ENCODE measurements around the gene CYP2C8.

The CYP2C8 gene

DNA sequence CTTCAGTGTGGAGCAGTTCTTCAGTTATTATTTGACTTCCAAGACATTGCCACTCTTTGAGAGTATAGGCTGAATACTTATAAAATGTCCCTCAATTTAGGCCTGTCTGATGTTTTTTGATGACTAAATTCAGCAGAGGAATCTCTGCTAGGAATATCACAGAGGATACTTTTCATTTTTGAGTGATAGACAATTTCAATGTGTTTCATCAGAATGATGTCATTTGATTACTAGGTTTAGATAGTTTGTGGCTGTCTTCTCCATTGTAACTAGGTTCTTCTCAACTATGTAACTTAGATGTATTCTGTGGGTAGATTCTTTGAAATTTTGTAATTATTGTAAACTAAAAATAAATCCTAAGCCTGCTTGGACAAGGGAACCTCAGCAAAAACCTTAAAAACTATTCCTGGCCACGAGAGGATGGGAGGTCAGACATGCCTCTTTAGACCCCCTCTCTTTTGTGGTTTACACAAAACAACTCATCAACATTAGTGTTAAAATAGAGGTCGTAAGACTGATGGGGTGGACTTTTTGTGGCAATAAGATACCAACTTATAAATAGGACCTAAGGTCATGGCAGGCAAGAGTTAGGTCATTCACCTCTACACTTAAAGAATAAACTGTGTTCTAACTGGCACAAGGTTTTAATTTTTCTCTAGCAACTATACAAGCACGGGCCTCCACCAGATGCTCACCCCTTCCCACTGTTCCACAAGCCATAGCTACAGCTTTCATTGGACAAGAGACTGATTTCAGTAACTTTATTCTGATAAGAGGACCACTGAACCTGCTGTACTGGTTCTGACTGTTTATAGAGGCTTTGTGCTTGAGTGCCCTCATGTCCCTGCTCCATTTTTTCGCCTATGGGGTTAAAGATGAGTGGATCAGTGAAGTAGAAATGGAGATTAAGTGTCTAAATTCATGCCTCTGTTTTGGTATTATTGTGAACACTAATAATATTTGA, 33.7 kb downstream of the CYP2C8 start:
- no peaks in the 10 kb centered on the region for H3K27me3 ChIP-seq (replicated peaks; ENCODE audit: control insufficient read depth, insufficient read depth, low read length)
- TF ChIP-seq, protein P1, sequence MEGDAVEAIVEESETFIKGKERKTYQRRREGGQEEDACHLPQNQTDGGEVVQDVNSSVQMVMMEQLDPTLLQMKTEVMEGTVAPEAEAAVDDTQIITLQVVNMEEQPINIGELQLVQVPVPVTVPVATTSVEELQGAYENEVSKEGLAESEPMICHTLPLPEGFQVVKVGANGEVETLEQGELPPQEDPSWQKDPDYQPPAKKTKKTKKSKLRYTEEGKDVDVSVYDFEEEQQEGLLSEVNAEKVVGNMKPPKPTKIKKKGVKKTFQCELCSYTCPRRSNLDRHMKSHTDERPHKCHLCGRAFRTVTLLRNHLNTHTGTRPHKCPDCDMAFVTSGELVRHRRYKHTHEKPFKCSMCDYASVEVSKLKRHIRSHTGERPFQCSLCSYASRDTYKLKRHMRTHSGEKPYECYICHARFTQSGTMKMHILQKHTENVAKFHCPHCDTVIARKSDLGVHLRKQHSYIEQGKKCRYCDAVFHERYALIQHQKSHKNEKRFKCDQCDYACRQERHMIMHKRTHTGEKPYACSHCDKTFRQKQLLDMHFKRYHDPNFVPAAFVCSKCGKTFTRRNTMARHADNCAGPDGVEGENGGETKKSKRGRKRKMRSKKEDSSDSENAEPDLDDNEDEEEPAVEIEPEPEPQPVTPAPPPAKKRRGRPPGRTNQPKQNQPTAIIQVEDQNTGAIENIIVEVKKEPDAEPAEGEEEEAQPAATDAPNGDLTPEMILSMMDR (IDR thresholded peaks at IDR 0.05; ENCODE audit: insufficient read depth, low read length, poor library complexity, severe bottlenecking): no peak
- no peak overlapping the region for H3K4me3 ChIP-seq (replicated peaks; ENCODE audit: low read depth, low read length)
- no peak for DNase-seq (ENCODE audit: extremely low read depth, insufficient read length)
- no peaks in the 10 kb centered on the region for H3K36me3 ChIP-seq (ENCODE audit: control insufficient read depth, insufficient read depth, low read length)

DNA sequence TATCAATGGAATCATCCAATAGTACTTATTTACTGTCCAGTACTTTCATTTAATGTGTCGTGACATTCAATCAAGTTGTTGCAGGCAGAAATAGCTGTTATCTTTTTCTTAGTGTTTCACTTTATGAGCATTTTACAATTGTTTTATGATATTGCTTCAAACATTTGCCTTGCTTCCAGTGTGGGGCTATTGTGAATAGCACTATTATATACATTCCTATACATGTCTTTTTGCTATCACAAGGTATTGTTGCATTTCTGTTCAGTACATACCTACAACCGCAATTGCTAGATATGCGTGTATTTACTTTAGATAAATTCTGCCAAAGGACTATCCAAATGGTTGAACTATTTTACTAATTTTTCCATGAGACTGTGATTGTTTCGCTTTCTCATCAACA, 34.9 kb downstream of the CYP2C8 start:
- TF ChIP-seq, protein P1 (IDR thresholded peaks at IDR 0.05; ENCODE audit: insufficient read depth, low read length, poor library complexity, severe bottlenecking): no peak
- Histone ChIP-seq H3K36me3 (ENCODE audit: control insufficient read depth, insufficient read depth, low read length) (no peaks in the 10 kb centered on the region), H3K4me3 (replicated peaks; ENCODE audit: low read depth, low read length) (no peak overlapping the region), H3K27me3 (replicated peaks; ENCODE audit: control insufficient read depth, insufficient read depth, low read length) (no peaks in the 10 kb centered on the region)
- DNase-seq (ENCODE audit: extremely low read depth, insufficient read length): no peak

DNA sequence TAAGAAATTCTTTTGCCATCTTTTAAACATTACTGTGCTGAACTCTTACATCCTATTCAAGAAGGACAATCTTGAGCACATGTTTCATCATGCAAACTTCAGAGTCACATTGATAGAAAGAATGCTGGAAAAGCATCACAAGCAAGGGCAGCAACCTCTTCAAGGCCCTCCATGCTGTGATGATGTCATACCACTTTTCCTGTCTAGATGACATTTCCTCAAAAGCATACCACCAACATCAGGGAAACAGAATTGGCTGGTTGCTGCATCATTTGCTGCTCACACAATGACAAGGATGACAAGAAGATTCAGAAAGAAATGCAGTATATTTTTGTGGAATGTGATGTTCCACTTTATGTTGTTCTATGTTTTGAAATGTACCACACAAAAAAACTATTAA, 37.6 kb downstream of the CYP2C8 start:
- no peak for DNase-seq (ENCODE audit: extremely low read depth, insufficient read length)
- no peaks in the 10 kb centered on the region for H3K36me3 ChIP-seq (ENCODE audit: control insufficient read depth, insufficient read depth, low read length)
- H3K4me3 ChIP-seq (replicated peaks; ENCODE audit: low read depth, low read length): no peak overlapping the region
- TF ChIP-seq, protein P1 (IDR thresholded peaks at IDR 0.05; ENCODE audit: insufficient read depth, low read length, poor library complexity, severe bottlenecking): no peak
- H3K27me3 ChIP-seq (replicated peaks; ENCODE audit: control insufficient read depth, insufficient read depth, low read length): no peaks in the 10 kb centered on the region

DNA sequence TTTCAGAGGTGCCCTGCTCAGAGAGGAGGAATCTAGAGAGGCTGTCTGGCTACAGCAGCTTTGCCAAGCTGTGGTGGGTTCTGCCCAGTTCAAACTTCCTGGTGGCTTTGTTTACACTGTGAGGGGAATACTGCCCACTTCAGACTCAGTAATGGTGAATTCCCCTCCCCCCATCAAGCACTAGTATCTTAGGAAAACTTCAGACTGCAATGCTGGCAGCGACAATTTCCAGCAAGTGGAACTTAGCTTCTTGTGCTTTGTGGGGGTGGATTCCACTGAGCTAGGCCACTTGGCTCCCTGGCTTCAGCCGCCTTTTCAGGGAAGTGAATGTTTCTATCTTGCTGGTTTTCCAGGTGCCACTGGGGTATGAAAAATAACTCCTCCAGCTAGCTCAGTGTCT, 42.8 kb downstream of the CYP2C8 start:
- no peak for DNase-seq (ENCODE audit: extremely low read depth, insufficient read length)
- TF ChIP-seq, protein P1 (IDR thresholded peaks at IDR 0.05; ENCODE audit: insufficient read depth, low read length, poor library complexity, severe bottlenecking): no peak
- Histone ChIP-seq H3K4me3 (replicated peaks; ENCODE audit: low read depth, low read length) (no peak overlapping the region), H3K27me3 (replicated peaks; ENCODE audit: control insufficient read depth, insufficient read depth, low read length) (no peaks in the 10 kb centered on the region), H3K36me3 (ENCODE audit: control insufficient read depth, insufficient read depth, low read length) (no peaks in the 10 kb centered on the region)

DNA sequence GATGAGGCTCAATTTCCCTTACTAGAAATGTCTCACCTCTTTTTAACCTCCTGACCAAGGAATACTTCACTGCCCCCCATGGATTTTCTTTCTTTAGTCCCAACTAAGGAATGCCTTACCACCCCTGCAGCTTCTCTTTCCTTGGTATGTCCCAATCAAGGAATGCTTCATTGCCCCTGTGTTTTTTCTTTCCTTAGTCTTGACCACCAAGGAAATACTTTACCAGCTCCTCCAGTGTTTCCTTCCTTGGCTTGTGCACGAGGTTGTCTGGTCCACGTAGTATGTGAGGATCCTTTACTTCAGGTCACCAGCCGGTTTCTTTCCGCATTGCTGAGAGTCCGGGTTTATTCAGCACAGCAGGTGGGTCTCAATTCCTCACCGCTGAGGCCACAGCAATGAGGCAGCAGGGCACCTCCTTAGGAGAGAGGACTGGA, 71.5 kb downstream of the CYP2C8 start:
- Histone ChIP-seq H3K4me3 (replicated peaks; ENCODE audit: low read depth, low read length) (no peak overlapping the region), H3K36me3 (ENCODE audit: control insufficient read depth, insufficient read depth, low read length) (no peaks in the 10 kb centered on the region), H3K27me3 (replicated peaks; ENCODE audit: control insufficient read depth, insufficient read depth, low read length) (no peaks in the 10 kb centered on the region)
- DNase-seq (ENCODE audit: extremely low read depth, insufficient read length): no peak
- TF ChIP-seq, protein P1 (IDR thresholded peaks at IDR 0.05; ENCODE audit: insufficient read depth, low read length, poor library complexity, severe bottlenecking): no peak

Data from GM06990 (cell line).